OCI-LY7 (cell line): ENCODE measurements around the gene RRAS. TPM values are rescaled to one million over a fixed set of nuclear protein-coding genes. Genes with fewer than 3 reads are reported as not detected.

Source experiments
- BruUV-seq: library from RNA; stranded (reverse); fragments of 400-500 nt; replicated peaks from 2 replicates; lab custom pipeline; 2021; lab: Mats Ljungman, UMichigan
- CTCF ChIA-PET: fragments of 300-600 bp; sonication (Branson Sonifier 250); formaldehyde crosslinking; loops from one replicate; lab custom pipeline; 2022; ENCODE audit warnings: antibody characterized with exemption; ENCODE audit not compliant: unreplicated experiment; lab: Charles Lee
- POLR2A ChIA-PET: fragments of 300-600 bp; sonication (Branson Sonifier 250); formaldehyde crosslinking; loops from one replicate; lab custom pipeline; 2022; ENCODE audit warnings: antibody characterized with exemption; lab: Charles Lee
- DNase-seq: peaks from one replicate; pipeline ENCODE4 v3.0.0-alpha.2; 2015; ENCODE audit warnings: low spot score
- H2AFZ ChIP-seq: fragments of 200-600 bp; sonication (generic), shearing (Covaris generic); 2 replicates; pipeline ENCODE4 v1.6.1; 2014; ENCODE audit warnings: mild to moderate bottlenecking, antibody characterized with exemption, low read length, moderate library complexity
- H3K27ac ChIP-seq: fragments of 200-600 bp; sonication (generic); 2 replicates; pipeline ENCODE4 v1.5.1; 2014; ENCODE audit warnings: mixed run types, low read depth, mild to moderate bottlenecking, moderate library complexity, low read length, inconsistent platforms; ENCODE audit not compliant: poor library complexity, severe bottlenecking
- H3K36me3 ChIP-seq: fragments of 200-600 bp; sonication (generic); 2 replicates; pipeline ENCODE4 v1.6.1; 2014; ENCODE audit warnings: mild to moderate bottlenecking, antibody characterized with exemption, low read length, moderate library complexity, mixed read lengths; ENCODE audit not compliant: insufficient read depth
- H3K4me1 ChIP-seq: fragments of 200-600 bp; sonication (generic); 2 replicates; pipeline ENCODE4 v1.5.1; 2014; ENCODE audit warnings: mild to moderate bottlenecking, low read length; ENCODE audit not compliant: insufficient read depth, poor library complexity, severe bottlenecking
- H3K4me2 ChIP-seq: fragments of 200-600 bp; sonication (generic); 2 replicates; pipeline ENCODE4 v1.6.1; 2014; ENCODE audit warnings: mild to moderate bottlenecking, low read length
- H3K4me3 ChIP-seq: fragments of 200-600 bp; sonication (generic); 2 replicates; pipeline ENCODE4 v1.5.1; 2014; ENCODE audit warnings: mild to moderate bottlenecking, low read depth, low read length; ENCODE audit not compliant: poor library complexity, severe bottlenecking
- H3K79me2 ChIP-seq: fragments of 200-600 bp; sonication (generic); 2 replicates; pipeline ENCODE4 v1.6.1; 2016; ENCODE audit warnings: low read depth, mild to moderate bottlenecking, low read length, moderate library complexity, mixed read lengths; ENCODE audit not compliant: insufficient read depth
- H3K9me2 ChIP-seq: fragments of 200-600 bp; sonication (generic); 2 replicates; pipeline ENCODE4 v1.6.1; 2016; ENCODE audit warnings: mild to moderate bottlenecking, low read length, mixed read lengths; ENCODE audit not compliant: insufficient read depth
- H3K9me3 ChIP-seq: fragments of 200-600 bp; sonication (generic); 2 replicates; pipeline ENCODE4 v1.6.1; 2014; ENCODE audit warnings: mild to moderate bottlenecking, mixed run types, low read length, mixed read lengths
- H4K20me1 ChIP-seq: fragments of 200-600 bp; sonication (generic); 2 replicates; pipeline ENCODE4 v1.6.1; 2014; ENCODE audit warnings: mild to moderate bottlenecking, antibody characterized with exemption, low read length, moderate library complexity, mixed read lengths; ENCODE audit not compliant: insufficient read depth
- CTCF ChIP-seq: fragments of 200-600 bp; sonication (generic); conservative IDR thresholded peaks from 2 replicates; pipeline ENCODE4 v1.5.1; 2014; ENCODE audit warnings: mild to moderate bottlenecking, antibody characterized with exemption, low read length, moderate library complexity, mixed read lengths
- EZH2phosphoT487 ChIP-seq: fragments of 200-600 bp; sonication (generic); IDR thresholded peaks from 2 replicates; pipeline ENCODE4 v1.6.1; 2018; ENCODE audit warnings: low read depth, borderline replicate concordance, mild to moderate bottlenecking, mixed run types, antibody characterized with exemption, low read length, moderate library complexity, mixed read lengths
- intact Hi-C: fragments of 100-400 bp; cut with micrococcal nuclease; formaldehyde crosslinking; loops from one replicate; pipeline ENCODE4 v1.10.0; 2022; ENCODE audit not compliant: unreplicated experiment
- total RNA-seq, 2 experiments: library from RNA; depleted of rRNA in 1 of 2; stranded (reverse); fragments of >200 nt in 1 of 2; shearing (Covaris generic) in 1 of 2; gene quantifications; 2 replicates each; pipeline ENCODE4 v1.2.3, GENCODE V29; 2014 to 2022

RRAS gene
- total RNA-seq, 2 experiments from 2014 or later = 4.7 to 5.5 TPM

DNA sequence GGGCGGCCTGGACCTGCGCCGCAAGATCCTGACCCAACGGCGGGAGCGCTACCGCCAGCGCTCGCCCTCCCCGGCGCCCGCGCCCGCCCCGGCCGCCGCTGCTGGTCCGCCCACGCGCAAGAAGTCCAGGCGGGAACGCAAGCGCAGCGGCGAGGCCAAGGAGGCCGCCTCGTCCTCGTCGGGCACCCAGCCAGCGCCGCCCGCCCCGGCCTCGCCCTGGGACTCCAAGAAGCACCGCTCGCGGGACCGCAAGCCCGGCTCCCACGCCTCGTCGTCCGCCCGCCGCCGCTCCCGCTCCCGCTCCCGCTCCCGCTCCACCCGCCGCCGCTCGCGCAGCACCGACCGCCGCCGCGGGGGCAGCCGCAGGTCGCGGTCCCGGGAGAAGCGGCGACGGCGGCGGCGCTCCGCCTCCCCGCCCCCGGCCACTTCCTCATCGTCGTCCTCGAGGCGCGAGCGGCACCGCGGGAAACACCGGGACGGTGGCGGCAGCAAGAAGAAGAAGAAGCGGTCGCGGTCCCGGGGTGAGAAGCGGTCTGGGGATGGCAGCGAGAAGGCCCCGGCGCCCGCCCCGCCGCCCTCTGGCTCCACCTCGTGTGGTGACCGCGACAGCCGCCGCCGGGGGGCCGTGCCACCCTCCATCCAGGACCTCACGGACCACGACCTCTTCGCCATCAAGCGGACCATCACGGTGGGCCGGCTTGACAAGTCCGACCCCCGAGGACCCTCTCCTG lies 12.0 kb upstream of the RRAS start:
- TF ChIP-seq EZH2phosphoT487 = no peak
- TF ChIP-seq CTCF = no peak
- ChIA-PET CTCF (no interaction called here), POLR2A (no interaction called here)
- H2AFZ ChIP-seq = no peak overlapping the region
- no peaks in the 10 kb centered on the region for H3K4me1 ChIP-seq
- DNase-seq = no peak
- H3K27ac ChIP-seq = no peak overlapping the region
- H3K9me3 ChIP-seq = no peaks in the 10 kb centered on the region
- intact Hi-C loops = no loop called here
- no peak overlapping the region for H3K4me3 ChIP-seq
- H3K79me2 ChIP-seq = no peaks in the 10 kb centered on the region
- H3K36me3 ChIP-seq = peaks cover 81% of the 10 kb centered on the region
- BruUV-seq = no TSS peak
- H3K9me2 ChIP-seq = no peaks in the 10 kb centered on the region
- H4K20me1 ChIP-seq = no peaks in the 10 kb centered on the region
- no peak overlapping the region for H3K4me2 ChIP-seq

GRCh38 chr19:49651029-49651819 lies 11.3 kb upstream of the RRAS start:
- POLR2A ChIA-PET = no interaction called here
- H3K4me3 ChIP-seq = no peak overlapping the region
- no TSS peak for BruUV-seq
- peaks cover 81% of the 10 kb centered on the region for H3K36me3 ChIP-seq
- CTCF ChIA-PET = no interaction called here
- intact Hi-C loops = no loop called here
- no peaks in the 10 kb centered on the region for H3K79me2 ChIP-seq
- DNase-seq = no peak
- no peak for TF ChIP-seq EZH2phosphoT487
- TF ChIP-seq CTCF = no peak
- H3K9me2 ChIP-seq = no peaks in the 10 kb centered on the region
- H3K4me1 ChIP-seq = no peaks in the 10 kb centered on the region
- no peak overlapping the region for H3K4me2 ChIP-seq
- H2AFZ ChIP-seq = no peak overlapping the region
- H3K9me3 ChIP-seq = no peaks in the 10 kb centered on the region
- no peaks in the 10 kb centered on the region for H4K20me1 ChIP-seq
- H3K27ac ChIP-seq = no peak overlapping the region

DNA sequence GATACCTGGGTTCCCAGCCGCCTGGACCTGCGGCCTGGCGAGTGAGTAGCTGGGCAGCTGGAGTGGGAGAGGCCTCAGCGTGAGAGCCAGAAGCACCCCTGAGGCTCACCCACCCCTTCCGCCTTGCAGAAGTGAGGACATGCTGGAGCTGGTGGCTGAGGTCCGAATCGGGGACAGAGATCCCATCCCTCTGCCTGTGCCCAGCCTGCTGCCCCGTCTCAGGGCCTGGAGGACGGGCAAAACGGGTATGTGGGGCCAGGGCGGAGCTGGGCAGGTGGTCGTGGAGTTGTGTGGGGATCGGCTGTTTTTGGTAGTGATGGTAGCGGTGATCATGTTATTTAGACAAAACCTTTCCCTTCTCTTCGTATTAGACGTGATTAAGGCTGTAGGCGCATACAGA lies 6.6 kb upstream of the RRAS start:
- Histone ChIP-seq H3K79me2 (peaks cover 23% of the 10 kb centered on the region), H3K4me2 (no peak overlapping the region), H3K36me3 (peaks cover 45% of the 10 kb centered on the region), H4K20me1 (no peaks in the 10 kb centered on the region; the same call in 1 of the 2 replicates), H3K27ac (no peak overlapping the region), H3K4me1 (peaks cover 14% of the 10 kb centered on the region), H3K9me3 (no peaks in the 10 kb centered on the region), H2AFZ (no peak overlapping the region), H3K4me3 (no peak overlapping the region), H3K9me2 (no peaks in the 10 kb centered on the region)
- no TSS peak for BruUV-seq
- TF ChIP-seq CTCF (no peak), EZH2phosphoT487 (no peak)
- ChIA-PET CTCF (no interaction called here), POLR2A (no interaction called here)
- intact Hi-C loops = no loop called here
- no peak for DNase-seq
